Right forelimb (tissue), 1 donor: ENCODE data around the gene PLCD3.

Experiments
- DNase-seq: peaks from one replicate; pipeline ENCODE4 v3.0.0-alpha.2; 2018

PLCD3 gene

GRCh38 chr17:45149669-45150664, 17.7 kb upstream of the PLCD3 start:
- peak; percentile 82 for DNase-seq

GRCh38 chr17:45149037-45149668, 16.8 kb upstream of the PLCD3 start:
- DNase-seq, result peak; percentile 95

GRCh38 chr17:45148183-45149036, 16.1 kb upstream of the PLCD3 start, which contains the start of gene HEXIM1:
TSS of gene HEXIM1 (plus strand) at chr17:45148475. CDS start at chr17:45149191, 716 bp downstream.
- peak; percentile 100 for DNase-seq

- peak; percentile 93 for DNase-seq
Measured at GRCh38 chr17:45147581-45148182, 15.4 kb upstream of the PLCD3 start.

- DNase-seq, result no peak
Measured at GRCh38 chr17:45146890-45147580, 14.7 kb upstream of the PLCD3 start.

- peak; percentile 41 for DNase-seq
Measured at GRCh38 chr17:45146592-45146889, 14.2 kb upstream of the PLCD3 start.

- DNase-seq, result no peak
Measured at GRCh38 chr17:45146166-45146565, 13.9 kb upstream of the PLCD3 start.

- no peak for DNase-seq
Measured at GRCh38 chr17:45145035-45145389, 12.7 kb upstream of the PLCD3 start.

GRCh38 chr17:45144199-45145034, 12.1 kb upstream of the PLCD3 start:
- peak; percentile 58 for DNase-seq

GRCh38 chr17:45143767-45144198, 11.5 kb upstream of the PLCD3 start:
- DNase-seq, result peak; percentile 91

- no peak for DNase-seq
Measured at GRCh38 chr17:45143094-45143670, 10.9 kb upstream of the PLCD3 start.

- DNase-seq, result no peak
Measured at GRCh38 chr17:45139533-45139920, 7.2 kb upstream of the PLCD3 start.

- DNase-seq, result no peak
Measured at GRCh38 chr17:45138911-45139532, 6.7 kb upstream of the PLCD3 start.

GRCh38 chr17:45137561-45138305, 5.4 kb upstream of the PLCD3 start:
- no peak for DNase-seq

- no peak for DNase-seq
Measured at GRCh38 chr17:45136846-45137560, 4.7 kb upstream of the PLCD3 start.

- DNase-seq, result peak; percentile 48
Measured at GRCh38 chr17:45135978-45136791, 3.9 kb upstream of the PLCD3 start.

GRCh38 chr17:45135192-45135977, 3.1 kb upstream of the PLCD3 start, which contains the start of gene ACBD4:
TSS of gene ACBD4 (plus strand) at chr17:45135687. CDS start at chr17:45136145, 458 bp downstream.
- peak; percentile 98 for DNase-seq
